Posterior vena cava (tissue), 2 donors: ENCODE results near the gene SYNDIG1. TPM values are rescaled to one million over a fixed set of nuclear protein-coding genes. Genes with fewer than 3 reads are reported as not detected.
A peak's percentile ranks its signal among the peaks of the same experiment; 100 is the strongest.

Source experiments
- DNase-seq: peaks from one replicate; pipeline ENCODE4 v3.0.0-alpha.2; 2020; ENCODE audit warnings: low spot score
- intact Hi-C, 2 donors: fragments of 100-400 bp; cut with DNase I; formaldehyde crosslinking; loops; one replicate each; pipeline versions ENCODE4 v1.14.1 to v1.14.2; 2022 to 2023
- total RNA-seq, 2 donors: library from RNA; stranded (reverse); fragmentation: NEBNext Ultra II Directional; extraction: Animal tissue kit (Norgen Biotek cat#: 25700); gene quantifications; one replicate each; pipeline ENCODE4 v1.2.1, GENCODE V29; 2021
- donor health status: DM: yes; HTN: yes; CAD: no.
- donor health status: DM: yes; HTN: yes; CAD: no.

Gene SYNDIG1
- total RNA-seq, 2 donors from 2014 or later = 11.3 to 22.5 TPM

GRCh38 chr20:24633521-24633920 lies 164.1 kb downstream of the SYNDIG1 start:
- intact Hi-C loops = no loop called here
- DNase-seq = no peak

- DNase-seq = no peak
- intact Hi-C loops = no loop called here
Observed at GRCh38 chr20:24634855-24635254, 165.4 kb downstream of the SYNDIG1 start.

- intact Hi-C loops = no loop called here
- no peak for DNase-seq
Observed at GRCh38 chr20:24636626-24637025, 167.2 kb downstream of the SYNDIG1 start.

- intact Hi-C loops = no loop called here
- DNase-seq = no peak
Observed at GRCh38 chr20:24637087-24637486, 167.7 kb downstream of the SYNDIG1 start.

- DNase-seq = no peak
- intact Hi-C loops = no loop called here
Observed at GRCh38 chr20:24637941-24638340, 168.5 kb downstream of the SYNDIG1 start.

- intact Hi-C loops = no loop called here
Observed at GRCh38 chr20:24638591-24639548, 169.4 kb downstream of the SYNDIG1 start.

GRCh38 chr20:24640276-24640675 lies 170.8 kb downstream of the SYNDIG1 start:
- intact Hi-C loops = no loop called here

More at GRCh38 chr20:24638591-24639548, 169.4 kb downstream of the SYNDIG1 start:
- DNase-seq = no peak

GRCh38 chr20:24640686-24641085 lies 171.3 kb downstream of the SYNDIG1 start:
- intact Hi-C loops = no loop called here
- no peak for DNase-seq

More at GRCh38 chr20:24640276-24640675, 170.8 kb downstream of the SYNDIG1 start:
- DNase-seq = no peak

- DNase-seq = no peak
- intact Hi-C loops = no loop called here
Observed at GRCh38 chr20:24643731-24644626, 174.6 kb downstream of the SYNDIG1 start.

- intact Hi-C loops = no loop called here
- DNase-seq = no peak
Observed at GRCh38 chr20:24646321-24646720, 176.9 kb downstream of the SYNDIG1 start.

GRCh38 chr20:24647713-24648112 lies 178.3 kb downstream of the SYNDIG1 start:
- peak; percentile 23 for DNase-seq
- intact Hi-C loops = no loop called here

- DNase-seq = peak; percentile 84
- intact Hi-C loops = no loop called here
Observed at GRCh38 chr20:24648481-24648880, 179.1 kb downstream of the SYNDIG1 start.

GRCh38 chr20:24648919-24649318 lies 179.5 kb downstream of the SYNDIG1 start:
- DNase-seq = peak; percentile 58
- intact Hi-C loops = no loop called here

GRCh38 chr20:24649787-24650490 lies 180.5 kb downstream of the SYNDIG1 start:
- intact Hi-C loops = no loop called here
- DNase-seq = peak; percentile 79

GRCh38 chr20:24651171-24651975 lies 181.9 kb downstream of the SYNDIG1 start:
- peak; percentile 71 for DNase-seq
- intact Hi-C loops = no loop called here

- DNase-seq = no peak
- intact Hi-C loops = no loop called here
Observed at GRCh38 chr20:24651976-24652345, 182.5 kb downstream of the SYNDIG1 start.

GRCh38 chr20:24653306-24653705 lies 183.9 kb downstream of the SYNDIG1 start:
- intact Hi-C loops = no loop called here

GRCh38 chr20:24654425-24654824 lies 185.0 kb downstream of the SYNDIG1 start:
- DNase-seq = no peak
- intact Hi-C loops = no loop called here

More at GRCh38 chr20:24653306-24653705, 183.9 kb downstream of the SYNDIG1 start:
- DNase-seq = no peak

- intact Hi-C loops = no loop called here
- DNase-seq = peak; percentile 73
Observed at GRCh38 chr20:24656391-24656790, 187.0 kb downstream of the SYNDIG1 start.
